HEK293 (cell line): Measurements from ENCODE around the gene VAV2.

ENCODE experiments used
- CTCF ChIA-PET: fragments of 350-600 bp; formaldehyde crosslinking; extraction: SDS; loops from one replicate; lab custom pipeline; 2021; ENCODE audit warnings: antibody characterized with exemption; lab: Yijun Ruan, JAX
- POLR2A ChIA-PET: fragments of 300-600 bp; formaldehyde crosslinking; extraction: SDS; loops from one replicate; lab custom pipeline; 2020; ENCODE audit warnings: antibody characterized with exemption, inconsistent platforms; lab: Yijun Ruan, JAX
- H3K27ac ChIP-seq: fragments of 200-500 bp; sonication (Bioruptor generic); 2 replicates; pipeline ENCODE4 v1.5.1; 2014; ENCODE audit warnings: low read depth, low read length, control low read depth, inconsistent platforms; ENCODE audit errors: extremely low read depth
- H3K36me3 ChIP-seq, 2 experiments: fragments of 200-500 bp in 1 of 2; sonication (Bioruptor generic) in 1 of 2; 1 replicate in 1 of 2; 2 replicates in 1 of 2; pipeline ENCODE4 v1.5.1; 2014 to 2017; ENCODE audit warnings: inconsistent platforms in 2 of 2, low read length in 2 of 2; ENCODE audit not compliant: control insufficient read depth in 2 of 2, insufficient read depth in 1 of 2
- H3K4me1 ChIP-seq: fragments of 200-500 bp; sonication (Bioruptor generic); 2 replicates; pipeline ENCODE4 v1.5.1; 2014; ENCODE audit warnings: mild to moderate bottlenecking, low read length, inconsistent platforms; ENCODE audit not compliant: control insufficient read depth, insufficient read depth
- H3K4me3 ChIP-seq: 2 replicates; pipeline ENCODE4 v1.5.1; 2011; ENCODE audit warnings: low read depth, mild to moderate bottlenecking, control low read depth, low read length, moderate library complexity
- H3K9me3 ChIP-seq: fragments of 200-500 bp; sonication (Bioruptor generic); 2 replicates; pipeline ENCODE4 v1.5.1; 2014; ENCODE audit warnings: low read depth, low read length, inconsistent platforms; ENCODE audit not compliant: control insufficient read depth, insufficient read depth
- FEZF1 ChIP-seq: fragments of 450-650 bp; formaldehyde crosslinking; IDR thresholded peaks from 2 replicates; pipeline ENCODE4 v1.5.1; 2016; ENCODE audit warnings: missing biosample characterization, missing genetic modification characterization
- OSR2 ChIP-seq: fragments of 450-650 bp; formaldehyde crosslinking; IDR thresholded peaks from 2 replicates; pipeline ENCODE4 v1.5.1; 2016; ENCODE audit warnings: missing biosample characterization, missing genetic modification characterization
- OVOL3 ChIP-seq: fragments of 450-650 bp; formaldehyde crosslinking; IDR thresholded peaks from 2 replicates; pipeline ENCODE4 v1.5.1; 2016; ENCODE audit warnings: missing biosample characterization, missing genetic modification characterization
- PATZ1 ChIP-seq: fragments of 450-650 bp; formaldehyde crosslinking; IDR thresholded peaks from 2 replicates; pipeline ENCODE4 v1.5.1; 2016; ENCODE audit warnings: missing biosample characterization, missing genetic modification characterization
- SCRT1 ChIP-seq: fragments of 450-650 bp; formaldehyde crosslinking; IDR thresholded peaks from 2 replicates; pipeline ENCODE4 v1.5.1; 2016; ENCODE audit warnings: missing biosample characterization, missing genetic modification characterization, borderline replicate concordance
- SCRT2 ChIP-seq: fragments of 450-650 bp; formaldehyde crosslinking; IDR thresholded peaks from 2 replicates; pipeline ENCODE4 v1.5.1; 2016; ENCODE audit warnings: missing biosample characterization, missing genetic modification characterization
- ZBTB21 ChIP-seq: fragments of 450-650 bp; formaldehyde crosslinking; IDR thresholded peaks from 2 replicates; pipeline ENCODE4 v1.5.1; 2017; ENCODE audit warnings: missing biosample characterization, missing genetic modification characterization
- ZBTB6 ChIP-seq: fragments of 450-650 bp; formaldehyde crosslinking; IDR thresholded peaks from 2 replicates; pipeline ENCODE4 v1.5.1; 2017; ENCODE audit warnings: missing biosample characterization, missing genetic modification characterization
- ZBTB8A ChIP-seq: fragments of 450-650 bp; formaldehyde crosslinking; IDR thresholded peaks from 2 replicates; pipeline ENCODE4 v1.5.1; 2016; ENCODE audit warnings: missing biosample characterization, missing genetic modification characterization
- ZFP41 ChIP-seq: fragments of 450-650 bp; formaldehyde crosslinking; IDR thresholded peaks from 2 replicates; pipeline ENCODE4 v1.5.1; 2016; ENCODE audit warnings: missing biosample characterization, missing genetic modification characterization, borderline replicate concordance
- ZIC2 ChIP-seq: fragments of 450-650 bp; formaldehyde crosslinking; IDR thresholded peaks from 2 replicates; pipeline ENCODE4 v1.5.1; 2016; ENCODE audit warnings: missing biosample characterization, missing genetic modification characterization
- ZNF16 ChIP-seq: fragments of 450-650 bp; formaldehyde crosslinking; IDR thresholded peaks from 2 replicates; pipeline ENCODE4 v1.5.1; 2016; ENCODE audit warnings: low read depth, missing biosample characterization, missing genetic modification characterization
- ZNF174 ChIP-seq: fragments of 450-650 bp; formaldehyde crosslinking; IDR thresholded peaks from 2 replicates; pipeline ENCODE4 v1.5.0; 2017; ENCODE audit warnings: missing biosample characterization, mild to moderate bottlenecking, missing genetic modification characterization
- ZNF221 ChIP-seq: fragments of 450-650 bp; formaldehyde crosslinking; IDR thresholded peaks from 2 replicates; pipeline ENCODE4 v1.5.1; 2017; ENCODE audit warnings: missing biosample characterization, missing genetic modification characterization, borderline replicate concordance
- ZNF292 ChIP-seq: fragments of 450-650 bp; formaldehyde crosslinking; IDR thresholded peaks from 2 replicates; pipeline ENCODE4 v1.5.1; 2016; ENCODE audit warnings: low read depth, missing biosample characterization, missing genetic modification characterization, borderline replicate concordance
- ZNF341 ChIP-seq: fragments of 450-650 bp; formaldehyde crosslinking; IDR thresholded peaks from 2 replicates; pipeline ENCODE4; 2016; ENCODE audit warnings: low read depth, missing biosample characterization, missing genetic modification characterization
- ZNF37A ChIP-seq: fragments of 450-650 bp; IDR thresholded peaks from 2 replicates; pipeline ENCODE4 v1.5.1; 2018; ENCODE audit warnings: missing biosample characterization, missing genetic modification characterization
- ZNF544 ChIP-seq: fragments of 450-650 bp; formaldehyde crosslinking; IDR thresholded peaks from 2 replicates; pipeline ENCODE4 v1.5.0; 2017; ENCODE audit warnings: missing biosample characterization, missing genetic modification characterization
- ZNF548 ChIP-seq: fragments of 450-650 bp; formaldehyde crosslinking; IDR thresholded peaks from 2 replicates; pipeline ENCODE4 v1.5.1; 2016; ENCODE audit warnings: missing biosample characterization, missing genetic modification characterization
- ZNF558 ChIP-seq: fragments of 450-650 bp; formaldehyde crosslinking; IDR thresholded peaks from 2 replicates; pipeline ENCODE4 v1.5.1; 2016; ENCODE audit warnings: missing biosample characterization, missing genetic modification characterization
- ZNF600 ChIP-seq: fragments of 450-650 bp; formaldehyde crosslinking; IDR thresholded peaks from 2 replicates; pipeline ENCODE4 v1.5.1; 2016; ENCODE audit warnings: missing biosample characterization, missing genetic modification characterization
- ZNF677 ChIP-seq: fragments of 450-650 bp; IDR thresholded peaks from 2 replicates; pipeline ENCODE4 v1.5.0; 2018; ENCODE audit warnings: missing biosample characterization, mild to moderate bottlenecking, missing genetic modification characterization, moderate library complexity
- ZSCAN4 ChIP-seq: fragments of 450-650 bp; formaldehyde crosslinking; IDR thresholded peaks from 2 replicates; pipeline ENCODE4 v1.5.1; 2017; ENCODE audit warnings: missing biosample characterization, missing genetic modification characterization

VAV2 gene

GRCh38 chr9:133832877-133833276, 159.2 kb downstream of the VAV2 start:
- H3K4me3 ChIP-seq: no peak overlapping the region
- H3K27ac ChIP-seq: no peak overlapping the region
- H3K4me1 ChIP-seq: no peaks in the 10 kb centered on the region
- ChIA-PET CTCF (interaction anchor here (1.4 kb wide), 1 partner anchor 25 kb away, joined by 3 read pairs; no protein-coding TSS in a partner anchor), POLR2A (no interaction called here)
- H3K9me3 ChIP-seq: no peaks in the 10 kb centered on the region
- H3K36me3 ChIP-seq: peaks cover 0 to 7% of the 10 kb centered on the region in 2 experiments; a peak in 1 of 3 replicates
- TF ChIP-seq ZBTB21 (no peak), OSR2 (tag by site-specific recombination) (no peak)

GRCh38 chr9:133830711-133831110, 161.4 kb downstream of the VAV2 start:
- TF ChIP-seq SCRT1 (tag by site-specific recombination) (peak; percentile 36; the same call in 1 of the 2 replicates), SCRT2 (tag by site-specific recombination) (0 out of 2 replicates have a peak, but pooled peaks have one; percentile 23), ZBTB6 (tag by site-specific recombination) (no peak), ZNF221 (tag by site-specific recombination) (no peak), ZNF558 (tag by site-specific recombination) (no peak)
- TF ChIP-seq, all 188 proteins: peak for 2
- ChIA-PET CTCF (interaction anchor here (0.7 to 0.8 kb wide), 2 partner anchors 15 to 57 kb away, joined by 3 read pairs; no protein-coding TSS in a partner anchor), POLR2A (no interaction called here)
- H3K4me3 ChIP-seq: no peak overlapping the region
- H3K4me1 ChIP-seq: no peaks in the 10 kb centered on the region
- H3K36me3 ChIP-seq: peaks cover 0 to 7% of the 10 kb centered on the region in 2 experiments; a peak in 1 of 3 replicates
- no peak overlapping the region for H3K27ac ChIP-seq
- H3K9me3 ChIP-seq: no peaks in the 10 kb centered on the region

GRCh38 chr9:133830310-133830709, 161.8 kb downstream of the VAV2 start:
- CTCF ChIA-PET: interaction anchor here (0.8 kb wide), 1 partner anchor 58 kb away, joined by 3 read pairs; no protein-coding TSS in a partner anchor
- TF ChIP-seq ZNF677 (tag by site-specific recombination) (no peak), ZNF16 (no peak), ZNF292 (tag by site-specific recombination) (no peak), ZNF341 (tag by site-specific recombination) (no peak), ZBTB8A (tag by site-specific recombination) (no peak), ZNF37A (tag by site-specific recombination) (no peak), FEZF1 (tag by site-specific recombination) (no peak), ZNF600 (no peak), ZSCAN4 (tag by site-specific recombination) (no peak), ZFP41 (tag by site-specific recombination) (no peak), ZIC2 (tag by site-specific recombination) (no peak), ZNF548 (tag by site-specific recombination) (no peak), ZNF544 (tag by site-specific recombination) (no peak), OVOL3 (tag by site-specific recombination) (no peak), ZNF174 (no peak), PATZ1 (no peak)
- peaks cover 0 to 7% of the 10 kb centered on the region in 2 experiments; a peak in 1 of 3 replicates for H3K36me3 ChIP-seq

More at GRCh38 chr9:133830310-133830709, 161.8 kb downstream of the VAV2 start:
- POLR2A ChIA-PET: no interaction called here
- Histone ChIP-seq H3K4me1 (no peaks in the 10 kb centered on the region), H3K27ac (no peak overlapping the region), H3K9me3 (no peaks in the 10 kb centered on the region), H3K4me3 (no peak overlapping the region)
